T-helper 1 cell treated with Interleukin-12 subunit alpha and Interleukin-12 subunit beta and Interleukin-4 antibody, amounts not matched to agents 30 μg/mL and 1 μg/mL, for 36 hours (primary cell): ENCODE measurements around the gene PTN.
"Not testable (repeated sequence)": the region's sequence is repeated elsewhere in the genome, so short reads cannot be mapped to it uniquely, and the experiment has no call there.

Experiments used
- H3K27ac Mint-ChIP-seq: one replicate; pipeline ENCODE4 v1.8.0; 2021; ENCODE audit warnings: mild to moderate bottlenecking, mixed read lengths
- H3K27me3 Mint-ChIP-seq: one replicate; pipeline ENCODE4 v1.8.0; 2021; ENCODE audit warnings: low read depth, mixed read lengths
- H3K36me3 Mint-ChIP-seq: one replicate; pipeline ENCODE4 v1.8.0; 2021; ENCODE audit warnings: low read depth, mixed read lengths
- H3K4me1 Mint-ChIP-seq: one replicate; pipeline ENCODE4 v1.8.0; 2021; ENCODE audit warnings: low read depth, mixed read lengths
- H3K4me3 Mint-ChIP-seq: one replicate; pipeline ENCODE4 v1.8.0; 2021; ENCODE audit warnings: mild to moderate bottlenecking, moderate library complexity, mixed read lengths
- H3K9me3 Mint-ChIP-seq: one replicate; pipeline ENCODE4 v1.8.0; 2021; ENCODE audit warnings: mixed read lengths

The PTN gene

DNA sequence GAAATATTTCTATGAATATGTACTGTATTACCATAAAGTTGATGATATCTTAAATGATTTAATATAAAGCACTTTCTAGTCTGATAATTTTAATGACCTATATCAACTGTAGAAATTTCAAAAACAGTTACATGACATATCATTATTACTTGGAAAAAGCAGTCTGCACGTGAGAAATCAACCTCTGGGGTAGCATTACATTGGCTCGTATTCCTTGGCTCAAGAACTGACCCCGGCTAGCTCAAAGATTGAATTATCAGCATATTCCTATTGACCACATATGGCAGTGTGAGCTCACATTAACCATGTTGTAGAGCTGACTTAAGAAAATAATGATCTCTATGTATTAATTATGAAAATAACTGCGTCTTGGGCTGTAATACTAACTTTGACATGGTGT is 139.3 kb downstream of the PTN start:
- Mint-ChIP-seq H3K27ac (no peak overlapping the region), H3K9me3 (peaks cover 5% of the 10 kb centered on the region), H3K36me3 (no peaks in the 10 kb centered on the region), H3K4me1 (no peaks in the 10 kb centered on the region), H3K27me3 (no peaks in the 10 kb centered on the region), H3K4me3 (no peak overlapping the region)

DNA sequence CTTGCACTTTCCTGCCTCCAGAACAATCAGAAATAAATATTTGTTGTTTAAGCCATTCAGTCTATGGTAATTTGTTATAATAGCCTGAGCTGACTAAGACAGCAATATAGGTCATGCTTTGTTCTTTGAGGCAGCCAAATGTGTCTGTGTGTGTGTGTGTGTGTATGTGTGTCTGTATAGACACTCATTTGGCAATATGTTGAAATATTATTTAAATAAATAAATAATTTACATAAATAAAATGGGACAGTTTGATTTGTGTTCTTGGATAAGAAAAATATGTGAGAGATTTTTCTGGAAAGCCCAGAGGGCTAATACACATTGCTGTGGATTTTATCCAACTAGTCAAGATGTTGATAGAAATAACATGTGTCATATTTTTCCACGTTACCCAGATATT is 140.2 kb downstream of the PTN start:
- no peak overlapping the region for H3K27ac Mint-ChIP-seq

DNA sequence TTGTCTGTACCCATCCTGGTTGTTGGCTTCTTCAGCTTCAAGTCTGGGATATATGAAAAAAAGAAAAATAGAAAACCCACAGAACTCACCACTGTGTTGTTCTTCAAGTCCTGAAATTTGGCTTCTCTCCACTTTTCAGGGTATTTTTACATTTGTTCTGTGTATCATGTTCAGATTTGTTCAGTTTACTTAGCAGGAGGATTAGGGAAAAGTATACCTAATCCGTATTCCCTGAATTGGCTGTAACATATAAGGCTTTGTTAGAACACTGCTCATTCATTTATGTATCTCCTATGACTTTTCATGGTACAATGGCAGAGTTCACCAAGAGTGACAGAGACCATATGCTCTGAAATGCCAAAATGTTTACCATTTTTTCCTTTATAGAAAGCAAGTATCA is 146.9 kb downstream of the PTN start:
- Mint-ChIP-seq H3K4me1 (no peaks in the 10 kb centered on the region), H3K27me3 (no peaks in the 10 kb centered on the region), H3K27ac (no peak overlapping the region), H3K4me3 (no peak overlapping the region), H3K36me3 (no peaks in the 10 kb centered on the region), H3K9me3 (no peaks in the 10 kb centered on the region)

More for the DNA sequence above, 140.2 kb downstream of the PTN start:
- Mint-ChIP-seq H3K4me1 (no peaks in the 10 kb centered on the region), H3K9me3 (peaks cover 5% of the 10 kb centered on the region), H3K36me3 (no peaks in the 10 kb centered on the region), H3K27me3 (no peaks in the 10 kb centered on the region), H3K4me3 (no peak overlapping the region)

DNA sequence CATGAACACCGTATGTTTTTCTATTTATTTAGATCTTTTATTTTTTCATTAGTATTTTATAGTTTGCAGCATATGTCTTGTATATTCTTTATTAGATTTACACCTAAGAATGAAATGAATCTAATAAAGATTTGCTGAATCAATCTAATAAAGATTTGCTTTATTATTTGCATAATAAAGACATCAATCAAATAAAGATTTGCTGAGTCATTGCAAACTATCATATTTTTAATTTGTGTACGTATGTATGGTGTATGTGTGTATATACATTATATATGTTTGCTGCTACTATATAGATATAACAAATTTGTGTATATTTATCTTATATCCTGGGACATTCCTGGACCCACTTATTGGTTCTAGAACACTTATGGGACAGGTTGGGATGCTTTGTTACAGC is 147.5 kb downstream of the PTN start:
- H3K27ac Mint-ChIP-seq: no peak overlapping the region
- H3K4me3 Mint-ChIP-seq: no peak overlapping the region
- no peaks in the 10 kb centered on the region for H3K36me3 Mint-ChIP-seq
- H3K4me1 Mint-ChIP-seq: no peaks in the 10 kb centered on the region
- H3K9me3 Mint-ChIP-seq: no peaks in the 10 kb centered on the region
- no peaks in the 10 kb centered on the region for H3K27me3 Mint-ChIP-seq

DNA sequence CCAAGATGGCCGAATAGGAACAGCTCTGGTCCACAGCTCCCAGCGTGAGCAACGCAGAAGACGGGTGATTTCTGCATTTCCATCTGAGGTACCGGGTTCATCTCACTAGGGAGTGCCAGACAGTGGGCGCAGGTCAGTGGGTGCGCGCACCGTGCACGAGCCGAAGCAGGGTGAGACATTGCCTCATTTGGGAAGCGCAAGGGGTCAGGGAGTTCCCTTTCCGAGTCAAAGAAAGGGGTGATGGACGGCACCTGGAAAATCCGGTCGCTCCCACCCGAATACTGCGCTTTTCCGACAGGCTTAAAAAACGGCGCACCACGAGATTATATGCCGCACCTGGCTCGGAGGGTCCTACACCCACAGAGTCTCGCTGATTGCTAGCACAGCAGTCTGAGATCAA is 161.9 kb downstream of the PTN start:
- not testable (repeated sequence) for H3K4me3 Mint-ChIP-seq, H3K9me3 Mint-ChIP-seq, H3K36me3 Mint-ChIP-seq, H3K4me1 Mint-ChIP-seq, H3K27ac Mint-ChIP-seq, H3K27me3 Mint-ChIP-seq
